HG02798 (cell line): ENCODE data around the gene PRSS57.

Experiments used
- ATAC-seq: cut with Tn5 transposase; IDR thresholded peaks from one replicate; pipeline ENCODE4 v1.9.1; 2021; ENCODE audit warnings: mild to moderate bottlenecking; ENCODE audit not compliant: unreplicated experiment, poor library complexity

PRSS57 gene

DNA sequence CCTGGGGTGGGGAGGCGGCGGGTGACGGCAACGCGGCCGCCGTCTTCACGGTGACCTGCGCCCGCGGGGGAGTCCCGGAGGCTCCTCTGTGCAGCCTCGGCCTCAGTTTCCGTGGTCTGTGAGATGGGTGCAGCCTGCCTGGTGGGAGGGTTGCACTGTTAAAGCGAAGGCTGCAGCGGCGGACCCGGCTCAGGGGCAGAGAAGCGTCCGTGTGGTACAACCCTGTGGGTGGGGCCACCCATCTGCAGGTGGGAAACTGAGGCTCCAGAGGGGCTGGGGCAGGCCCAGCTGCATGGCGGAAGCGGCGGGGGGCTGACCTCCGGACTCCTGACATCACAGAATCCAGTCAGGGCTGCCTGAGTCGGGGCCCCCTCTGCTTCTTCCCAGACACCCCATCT lies 55.1 kb downstream of the PRSS57 start:
- no peak for ATAC-seq

DNA sequence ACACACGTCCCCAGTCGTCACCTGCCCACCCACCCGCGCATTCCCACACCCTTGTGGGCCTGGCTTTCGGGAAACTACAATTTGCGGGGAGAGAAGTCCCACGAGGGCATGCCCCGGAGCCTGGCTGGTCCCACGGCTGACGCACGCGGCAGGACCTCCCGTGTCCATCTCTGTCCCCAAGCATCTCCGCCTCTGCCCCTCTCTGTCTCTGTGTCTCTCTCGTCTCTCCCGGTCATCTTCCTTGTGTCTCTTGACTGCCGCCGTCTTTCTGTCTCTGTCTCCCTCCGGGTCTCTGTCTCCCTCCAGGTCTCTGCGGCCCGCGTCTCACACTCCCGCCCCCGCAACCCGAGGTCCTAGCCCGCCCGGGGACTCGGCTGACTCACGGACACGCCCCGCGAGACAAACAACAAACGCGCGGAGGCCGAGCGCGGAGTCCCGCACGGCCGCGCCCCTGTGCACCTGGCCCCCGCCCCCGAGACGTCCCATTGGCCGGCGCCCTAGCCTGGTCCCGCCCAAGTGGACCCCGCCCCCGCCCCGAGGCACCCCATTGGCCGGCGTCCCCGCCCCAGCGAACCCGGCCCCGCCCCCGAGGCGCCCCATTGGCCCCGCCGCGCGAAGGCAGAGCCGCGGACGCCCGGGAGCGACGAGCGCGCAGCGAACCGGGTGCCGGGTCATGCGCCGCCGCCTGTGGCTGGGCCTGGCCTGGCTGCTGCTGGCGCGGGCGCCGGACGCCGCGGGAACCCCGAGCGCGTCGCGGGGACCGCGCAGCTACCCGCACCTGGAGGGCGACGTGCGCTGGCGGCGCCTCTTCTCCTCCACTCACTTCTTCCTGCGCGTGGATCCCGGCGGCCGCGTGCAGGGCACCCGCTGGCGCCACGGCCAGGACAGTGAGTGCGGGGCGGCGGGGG lies 55.7 kb downstream of the PRSS57 start, which contains the start of gene FGF22:
FGF22 (plus strand) TSS at position 627 of the 908 bp plus-strand sequence; CDS start at position 674, 47 bp downstream.
- ATAC-seq, result peak; percentile 75

DNA sequence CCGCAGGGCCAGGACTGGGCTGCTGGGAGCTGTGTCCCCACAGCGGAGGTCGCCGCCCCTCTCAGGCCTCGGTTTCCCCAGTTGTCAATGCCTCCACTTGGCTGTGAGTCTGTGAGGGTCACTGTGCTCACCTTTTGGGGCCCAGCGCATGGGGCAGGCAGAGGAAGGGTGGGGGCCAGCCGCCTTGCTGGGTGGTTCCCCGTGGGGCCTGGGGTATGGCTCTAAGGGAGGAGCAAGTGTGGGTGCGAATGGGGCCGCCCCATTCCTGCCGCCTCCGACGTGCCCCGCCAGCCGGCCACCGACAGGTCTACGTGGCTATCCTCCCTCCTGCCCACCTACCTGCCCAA lies 56.4 kb downstream of the PRSS57 start:
- ATAC-seq, result no peak
